ENCODE results near the gene SLX4IP. TPM values are rescaled to one million over a fixed set of nuclear protein-coding genes. Genes with fewer than 3 reads are reported as not detected.

SLX4IP gene
- total RNA-seq, result 1 to 10 TPM; 3.8 to 4.3 TPM

DNA sequence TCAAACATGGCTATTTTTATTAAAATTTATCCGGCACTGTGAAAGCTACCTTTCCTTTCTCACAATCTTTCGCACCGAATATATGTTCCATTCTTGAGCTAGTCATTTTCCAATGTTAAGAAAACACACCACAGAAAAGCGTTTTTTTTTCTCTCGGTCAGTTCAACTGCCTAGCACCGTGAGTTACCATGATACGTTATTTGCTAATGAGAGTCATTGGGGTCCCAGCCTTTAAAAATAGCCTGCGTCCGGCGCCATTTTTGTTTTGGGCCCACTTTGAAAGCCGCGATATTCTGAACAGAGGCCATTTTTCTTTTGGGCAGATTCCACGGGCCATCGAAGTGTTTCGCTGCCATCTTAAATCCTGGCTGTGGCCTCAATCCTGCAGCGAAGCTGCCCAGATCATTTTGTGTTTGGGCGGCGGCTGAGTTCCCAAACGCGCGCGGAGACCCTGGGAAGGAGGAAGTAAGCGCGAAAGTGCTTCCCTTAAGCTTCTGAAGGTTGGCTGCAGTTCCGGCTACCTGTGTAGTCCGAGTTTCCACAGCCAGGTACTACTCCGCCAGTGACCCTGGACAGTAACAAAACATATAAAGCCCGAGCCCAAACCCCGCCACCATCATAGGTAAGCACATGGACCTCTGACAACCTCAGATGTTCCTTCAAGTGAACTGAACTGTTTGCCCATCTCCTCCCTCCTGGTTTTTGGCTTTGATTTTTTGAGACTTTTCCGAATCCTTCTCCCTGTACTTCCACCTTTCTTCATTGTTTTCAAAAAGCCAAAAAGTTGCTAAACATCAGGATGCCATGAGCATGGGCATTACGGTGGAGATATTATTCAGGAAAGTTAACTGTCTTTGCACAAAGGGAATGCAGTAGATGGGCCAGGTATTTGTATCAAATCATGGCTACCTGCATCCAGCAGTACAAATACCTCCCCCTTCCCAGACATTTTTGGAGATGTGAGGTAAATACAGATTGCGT lies at the start of gene SLX4IP:
SLX4IP (plus strand) TSS at position 474 of the 981 bp plus-strand sequence. CDS start 22,900 bp downstream, outside the sequence.

DNA sequence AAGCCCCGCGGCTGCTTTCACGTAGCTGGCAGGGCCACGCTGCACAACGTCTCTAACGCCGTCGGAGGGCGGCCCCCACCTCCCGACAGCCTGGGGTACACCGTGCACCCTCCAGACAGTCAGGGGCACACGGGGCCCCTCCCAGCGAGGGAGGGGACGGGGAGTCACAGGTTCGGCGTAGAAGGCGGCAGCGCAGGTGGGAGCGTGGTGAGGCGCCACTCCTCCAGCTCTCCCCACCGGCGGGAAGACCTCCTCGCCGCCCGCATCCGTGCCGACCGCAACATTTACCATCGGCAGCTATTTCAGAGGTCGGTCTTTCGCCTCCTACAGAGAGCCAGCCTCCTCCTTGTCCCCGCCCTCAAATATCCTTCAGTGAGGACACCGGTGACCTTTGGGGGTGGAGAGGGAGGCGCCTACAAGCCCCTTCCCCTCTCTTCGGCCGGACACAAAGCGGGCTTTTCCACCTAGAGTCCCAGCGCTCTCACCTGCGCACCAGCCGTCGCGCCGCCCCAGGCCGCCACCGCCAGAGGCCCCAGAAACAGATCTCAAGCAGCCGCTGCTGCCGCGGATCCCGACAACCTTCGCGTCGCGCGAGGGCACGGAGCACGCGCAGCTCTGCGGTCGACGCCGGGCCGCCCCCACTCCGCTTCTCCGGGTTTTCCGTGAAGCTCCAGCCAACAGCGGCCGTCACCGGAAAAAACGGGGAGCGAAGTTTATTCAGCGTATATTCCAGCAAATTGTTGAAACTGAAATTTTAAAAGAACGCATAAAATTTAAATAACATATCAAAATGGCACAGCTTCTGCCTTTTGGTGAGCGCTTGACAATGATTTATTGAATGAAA lies 1.3 kb upstream of the SLX4IP start, which contains the start of gene MKKS:
MKKS (minus strand) TSS at position 600 of the 844 bp plus-strand sequence. CDS start 20,708 bp downstream, outside the sequence.

DNA sequence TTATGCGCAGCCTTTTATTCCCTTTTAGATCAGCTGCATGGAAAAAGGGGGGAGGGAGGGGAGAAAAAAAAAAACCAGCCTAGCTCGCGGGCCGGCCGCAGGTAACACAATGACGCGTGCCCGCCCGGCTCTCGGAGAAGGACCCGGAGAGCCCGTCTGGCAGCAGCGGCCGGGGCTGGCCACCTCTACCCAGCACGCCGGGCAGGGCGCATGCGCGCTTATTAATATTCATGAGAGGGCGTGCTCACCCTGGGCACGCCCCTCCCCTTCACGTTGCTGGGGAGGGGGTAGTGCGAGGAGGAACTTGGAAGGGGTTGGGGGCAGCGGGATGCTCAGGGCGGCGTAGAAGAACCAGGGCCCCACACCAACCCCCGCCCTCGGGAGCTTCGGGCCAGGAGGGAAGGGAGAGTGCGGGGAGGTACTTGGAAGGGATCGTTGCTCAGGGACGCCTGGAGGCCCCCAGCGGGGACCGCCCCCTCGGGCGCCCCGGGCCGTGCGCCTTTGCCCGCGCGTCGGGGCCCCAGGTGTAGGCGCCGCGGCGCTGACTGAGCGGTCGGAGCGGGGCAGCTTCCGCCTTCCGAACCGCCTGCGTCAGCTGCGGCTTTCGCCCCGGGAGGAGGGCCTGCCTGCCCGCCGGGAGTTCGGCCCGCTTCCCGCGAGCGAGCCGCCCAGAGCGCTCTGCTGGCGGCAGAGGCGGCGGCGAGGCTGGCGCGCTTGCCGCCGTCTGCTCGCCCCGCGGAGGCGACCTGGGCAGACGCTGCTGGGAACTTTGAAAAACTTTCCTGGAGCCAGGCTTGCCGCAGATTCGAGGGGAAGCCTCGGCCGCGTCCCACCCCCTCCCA lies 239.0 kb downstream of the SLX4IP start, which contains the start of gene JAG1:
JAG1 (minus strand) TSS at position 158 of the 842 bp plus-strand sequence. CDS start 469 bp downstream, outside the sequence.

Small RNA genes within 50 kb of the gene (small RNA-seq; reads per million reads assigned to genes)
- gene MIR6870, result 0 to 0.09 reads per million in 2 donors

Other genes with a start within 250 kb of the SLX4IP start
- gene SNAP25, start 216.5 kb upstream of the SLX4IP start, total RNA-seq, result 1 to 10 TPM; 2.3 to 2.4 TPM
- gene MKKS, start 1.1 kb upstream of the SLX4IP start, total RNA-seq, result 1 to 10 TPM; 3.4 to 3.7 TPM
- 10 to 100 TPM; 23.1 to 37.3 TPM for gene JAG1, start 238.7 kb downstream of the SLX4IP start, total RNA-seq